Measurements from ENCODE around the gene CDYL2. TPM values are rescaled to one million over a fixed set of nuclear protein-coding genes. Genes with fewer than 3 reads are reported as not detected.

Gene CDYL2
- total and polyA plus RNA-seq, 2 experiments from 2014 or later, result 7.4 to 12.2 TPM

- no peak for TF ChIP-seq EZH2phosphoT487 (IDR thresholded peaks at IDR 0.05; ENCODE audit: low read depth, severe bottlenecking, unreplicated experiment)
- no peak for TF ChIP-seq CTCF (IDR thresholded peaks at IDR 0.05; ENCODE audit: poor library complexity)
- no peak for TF ChIP-seq EZH2 (IDR thresholded peaks at IDR 0.05; ENCODE audit: borderline replicate concordance)
- no peak overlapping the region for H3K4me2 ChIP-seq
Observed at GRCh38 chr16:80580109-80580832, 224.1 kb downstream of the CDYL2 start.

GRCh38 chr16:80577485-80578280 is 226.7 kb downstream of the CDYL2 start:
- TF ChIP-seq EZH2phosphoT487 (IDR thresholded peaks at IDR 0.05; ENCODE audit: low read depth, severe bottlenecking, unreplicated experiment) (no peak), CTCF (IDR thresholded peaks at IDR 0.05; ENCODE audit: poor library complexity) (no peak), EZH2 (IDR thresholded peaks at IDR 0.05; ENCODE audit: borderline replicate concordance) (no peak)
- Histone ChIP-seq H3K36me3 (replicated peaks; ENCODE audit: insufficient read depth, low read depth) (no peaks in the 10 kb centered on the region), H3K9me3 (ENCODE audit: low read depth) (no peaks in the 10 kb centered on the region), H3K79me2 (no peaks in the 10 kb centered on the region), H4K20me1 (ENCODE audit: insufficient read depth, poor library complexity, severe bottlenecking) (no peaks in the 10 kb centered on the region), H3K9me2 (replicated peaks; ENCODE audit: insufficient read depth) (no peaks in the 10 kb centered on the region), H3K27me3 (no peaks in the 10 kb centered on the region), H3K4me2 (no peak overlapping the region), H2AFZ (no peak overlapping the region), H3K4me3 (no peak overlapping the region), H3K4me1 (ENCODE audit: insufficient read depth) (no peaks in the 10 kb centered on the region), H3K27ac (no peak overlapping the region)
- WGBS (ENCODE audit: low lambda C conversion rate, missing lambda C conversion rate), result 82% methylated on average over 11 of the region's 11 CpGs
- DNase-seq (ENCODE audit: low spot score), result peak; percentile 51

More at GRCh38 chr16:80580109-80580832, 224.1 kb downstream of the CDYL2 start:
- H3K4me3 ChIP-seq, result no peak overlapping the region
- no peaks in the 10 kb centered on the region for H3K4me1 ChIP-seq (ENCODE audit: insufficient read depth)
- no peak overlapping the region for H2AFZ ChIP-seq
- 88% methylated on average over 10 of the region's 10 CpGs for WGBS (ENCODE audit: low lambda C conversion rate, missing lambda C conversion rate)
- no peaks in the 10 kb centered on the region for H3K27me3 ChIP-seq
- H3K9me2 ChIP-seq (replicated peaks; ENCODE audit: insufficient read depth), result no peaks in the 10 kb centered on the region
- no peaks in the 10 kb centered on the region for H3K79me2 ChIP-seq
- no peaks in the 10 kb centered on the region for H3K9me3 ChIP-seq (ENCODE audit: low read depth)
- no peaks in the 10 kb centered on the region for H4K20me1 ChIP-seq (ENCODE audit: insufficient read depth, poor library complexity, severe bottlenecking)
- no peak overlapping the region for H3K27ac ChIP-seq
- no peaks in the 10 kb centered on the region for H3K36me3 ChIP-seq (replicated peaks; ENCODE audit: insufficient read depth, low read depth)
- no peak for DNase-seq (ENCODE audit: low spot score)

- no peaks in the 10 kb centered on the region for H3K27me3 ChIP-seq
- H3K36me3 ChIP-seq (replicated peaks; ENCODE audit: insufficient read depth, low read depth), result no peaks in the 10 kb centered on the region
- H3K4me1 ChIP-seq (ENCODE audit: insufficient read depth), result no peaks in the 10 kb centered on the region
- H3K4me2 ChIP-seq, result no peak overlapping the region
- no peaks in the 10 kb centered on the region for H4K20me1 ChIP-seq (ENCODE audit: insufficient read depth, poor library complexity, severe bottlenecking)
- no peaks in the 10 kb centered on the region for H3K79me2 ChIP-seq
- no peak overlapping the region for H3K27ac ChIP-seq
- H2AFZ ChIP-seq, result no peak overlapping the region
- H3K9me3 ChIP-seq (ENCODE audit: low read depth), result no peaks in the 10 kb centered on the region
- no peak overlapping the region for H3K4me3 ChIP-seq
- no peak for DNase-seq (ENCODE audit: low spot score)
- no peaks in the 10 kb centered on the region for H3K9me2 ChIP-seq (replicated peaks; ENCODE audit: insufficient read depth)
- WGBS (ENCODE audit: low lambda C conversion rate, missing lambda C conversion rate), result 95% methylated on average over 1 of the region's 1 CpG
- TF ChIP-seq EZH2 (IDR thresholded peaks at IDR 0.05; ENCODE audit: borderline replicate concordance), result no peak
- TF ChIP-seq CTCF (IDR thresholded peaks at IDR 0.05; ENCODE audit: poor library complexity), result no peak
- TF ChIP-seq EZH2phosphoT487 (IDR thresholded peaks at IDR 0.05; ENCODE audit: low read depth, severe bottlenecking, unreplicated experiment), result no peak
Observed at GRCh38 chr16:80576343-80576912, 228.0 kb downstream of the CDYL2 start.

All from hepatocyte (in vitro differentiated cells).